Panc1 (cell line): Measurements from ENCODE around the gene CLDN7. TPM values are rescaled to one million over a fixed set of nuclear protein-coding genes. Genes with fewer than 3 reads are reported as not detected.

Source experiments
- ATAC-seq: fragments of 200-7000 bp; cut with Tn5 transposase; 2 replicates; pipeline ENCODE4 v1.9.1; 2020; ENCODE audit warnings: mild to moderate bottlenecking, moderate library complexity
- BruUV-seq: library from RNA; stranded (reverse); fragments of 400-500 nt; replicated peaks from 2 replicates; lab custom pipeline; 2021; lab: Mats Ljungman, UMichigan
- CTCF ChIA-PET: fragments of 300-600 bp; sonication (Branson Sonifier 250); formaldehyde crosslinking; loops from one replicate; lab custom pipeline; 2022; ENCODE audit warnings: antibody characterized with exemption; lab: Charles Lee
- POLR2A ChIA-PET: fragments of 300-600 bp; sonication (Branson Sonifier 250); formaldehyde crosslinking; loops from one replicate; lab custom pipeline; 2022; ENCODE audit warnings: antibody characterized with exemption; lab: Charles Lee
- DNase-seq: peaks from one replicate; pipeline ENCODE4 v3.0.0-alpha.2; 2010; ENCODE audit warnings: low read depth, low spot score
- H3K27ac ChIP-seq: 2 replicates; pipeline ENCODE4 v1.5.1; 2011; ENCODE audit warnings: mild to moderate bottlenecking, low read length, inconsistent platforms
- H3K27me3 ChIP-seq: fragments of 200-500 bp; sonication (Bioruptor generic); 2 replicates; pipeline ENCODE4 v1.6.0; 2014; ENCODE audit warnings: low read length, inconsistent platforms; ENCODE audit not compliant: control insufficient read depth, insufficient read depth
- H3K36me3 ChIP-seq: fragments of 200-500 bp; sonication (Bioruptor generic); 2 replicates; pipeline ENCODE4 v1.5.1; 2014; ENCODE audit warnings: inconsistent platforms, mild to moderate bottlenecking, low read length, moderate library complexity; ENCODE audit not compliant: control insufficient read depth, insufficient read depth
- H3K4me1 ChIP-seq: 2 replicates; pipeline ENCODE4 v1.5.1; 2011; ENCODE audit warnings: inconsistent platforms, mild to moderate bottlenecking, low read length, moderate library complexity; ENCODE audit not compliant: control insufficient read depth, insufficient read depth
- H3K4me3 ChIP-seq, 2 experiments: 2 replicates each; pipeline ENCODE4 v1.5.1; 2011 to 2012; ENCODE audit warnings: low read depth in 2 of 2, low read length in 2 of 2, mild to moderate bottlenecking in 2 of 2, inconsistent platforms in 1 of 2, moderate library complexity in 1 of 2
- H3K9me3 ChIP-seq: fragments of 200-500 bp; sonication (Bioruptor generic); 2 replicates; pipeline ENCODE4 v1.5.1; 2014; ENCODE audit warnings: low read depth, mild to moderate bottlenecking, inconsistent platforms, low read length, moderate library complexity; ENCODE audit not compliant: control insufficient read depth, insufficient read depth
- CTCF ChIP-seq: fragments of 450-650 bp; IDR thresholded peaks from 2 replicates; pipeline ENCODE4 v1.5.1; 2017; ENCODE audit warnings: mild to moderate bottlenecking
- POLR2AphosphoS5 ChIP-seq: IDR thresholded peaks from 2 replicates; pipeline ENCODE4 v1.6.1; 2012; ENCODE audit warnings: mild to moderate bottlenecking, low read depth, low read length, moderate library complexity
- REST ChIP-seq, 2 experiments: IDR thresholded peaks; 2 replicates each; pipeline ENCODE4 v1.6.1; 2011 to 2012; ENCODE audit warnings: low read depth in 2 of 2, control low read depth in 1 of 2, low read length in 1 of 2, mild to moderate bottlenecking in 1 of 2, moderate library complexity in 1 of 2; ENCODE audit not compliant: insufficient read depth in 1 of 2
- SIN3A ChIP-seq: IDR thresholded peaks from 2 replicates; pipeline ENCODE4 v1.6.1; 2012; ENCODE audit warnings: low read depth, mild to moderate bottlenecking, low read length, moderate library complexity, borderline replicate concordance; ENCODE audit not compliant: insufficient read depth
- TCF7L2 ChIP-seq: IDR thresholded peaks from 2 replicates; pipeline ENCODE4 v1.6.1; 2011; ENCODE audit warnings: mild to moderate bottlenecking, low read depth, low read length, inconsistent platforms
- in situ Hi-C: cut with HindIII; loops from 2 replicates; pipeline ENCODE4 v1.10.0; 2016; ENCODE audit warnings: low sequenced_read_pairs, low pct_unique_long_range_greater_than_20kb
- intact Hi-C: fragments of 100-400 bp; cut with micrococcal nuclease; formaldehyde crosslinking; loops from one replicate; pipeline ENCODE4 v1.10.0; 2022; ENCODE audit not compliant: unreplicated experiment
- total RNA-seq: library from RNA; stranded (reverse); gene quantifications from one replicate; pipeline ENCODE4 v1.2.1, GENCODE V29; 2021; ENCODE audit not compliant: unreplicated experiment

The CLDN7 gene
- total RNA-seq, 1 experiment from 2014 or later: 43.1 TPM

- Histone ChIP-seq H3K27me3 (no peaks in the 10 kb centered on the region), H3K27ac (peak overlapping the region; percentile 96), H3K4me3 (peak overlapping the region; percentile 79 to 83), H3K9me3 (no peaks in the 10 kb centered on the region), H3K4me1 (peaks cover 43% of the 10 kb centered on the region), H3K36me3 (peaks cover 7% of the 10 kb centered on the region)
- no TSS peak for BruUV-seq
- ChIA-PET POLR2A (interaction anchor here (0.5 kb wide), 1 partner anchor 28 kb away, joined by 3 read pairs; no protein-coding TSS in a partner anchor), CTCF (no interaction called here)
- in situ Hi-C loops (no loop called here), intact Hi-C loops (no loop called here)
- no peak for DNase-seq
- no peak for ATAC-seq
- TF ChIP-seq CTCF: no peak
- TF ChIP-seq POLR2AphosphoS5: 0 out of 2 replicates have a peak, but pooled peaks have one; percentile 28
These were observed 23.7 kb downstream of the CLDN7 start for GRCh38 chr17:7238420-7239090.

- Histone ChIP-seq H3K27me3 (no peaks in the 10 kb centered on the region), H3K27ac (peak overlapping the region; percentile 88), H3K36me3 (peaks cover 7% of the 10 kb centered on the region), H3K4me1 (peaks cover 41% of the 10 kb centered on the region), H3K9me3 (no peaks in the 10 kb centered on the region), H3K4me3 (peak overlapping the region; percentile 79 to 83)
- ATAC-seq: peak; percentile 25
- in situ Hi-C loops (no loop called here), intact Hi-C loops (no loop called here)
- no peak for DNase-seq
- BruUV-seq: no TSS peak
- ChIA-PET CTCF (interaction anchor here (0.6 to 1.3 kb wide), 2 partner anchors 16 to 17 kb away, joined by 3 to 4 read pairs; no protein-coding TSS in a partner anchor), POLR2A (no interaction called here)
- TF ChIP-seq CTCF (no peak), TCF7L2 (no peak), REST (IDR thresholded peaks at IDR 0.05; ENCODE audit: insufficient read depth in 1 of 2, low read depth in 2 of 2, low read length in 1 of 2) (no peak), POLR2AphosphoS5 (peak; percentile 61; the same call in 1 of the 2 replicates), SIN3A (peak; percentile 55; the same call in 1 of the 2 replicates)
These were observed 24.4 kb downstream of the CLDN7 start for GRCh38 chr17:7237761-7238419.
